ENCODE data around the gene FASTK.

FASTK gene

DNA sequence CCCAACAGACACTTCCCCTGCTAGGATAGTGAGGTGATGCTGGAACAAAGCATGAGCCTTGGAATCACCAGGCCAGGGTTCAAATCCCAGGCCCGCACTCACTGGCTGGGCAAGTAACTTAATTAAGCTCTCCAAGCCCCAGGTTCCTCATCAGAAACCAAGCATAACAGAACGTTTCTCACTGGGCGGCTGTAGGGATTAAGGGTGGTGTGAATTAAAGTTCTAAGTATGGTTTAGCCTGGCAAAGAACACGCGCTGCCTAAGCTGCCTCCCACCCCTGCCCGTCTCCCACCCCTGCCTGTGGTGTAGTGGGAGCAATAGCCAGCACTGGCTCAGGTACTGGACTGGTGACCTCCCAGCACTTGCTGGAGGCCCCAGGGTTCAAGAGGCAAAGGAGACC lies 15.6 kb downstream of the FASTK start:
- DNase-seq: no peak

DNA sequence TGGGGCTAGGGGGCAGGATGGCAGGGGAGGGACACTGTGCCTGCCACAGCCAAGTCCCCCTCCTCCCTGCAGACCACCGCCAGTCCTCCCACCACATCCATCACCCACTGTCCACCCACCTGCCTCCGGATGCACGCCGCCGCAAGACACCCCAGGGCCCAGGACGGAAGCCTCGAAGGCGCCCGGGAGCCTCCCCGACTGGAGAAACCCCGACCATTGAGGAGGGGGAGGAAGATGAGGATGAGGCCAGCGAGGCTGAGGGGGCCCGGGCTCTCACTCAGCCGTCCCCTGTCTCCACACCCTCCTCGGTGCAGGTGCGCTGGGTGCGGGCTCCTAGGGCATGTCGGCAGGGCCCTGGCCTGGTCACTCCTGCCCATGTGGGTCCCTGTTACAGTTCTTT lies 16.2 kb downstream of the FASTK start:
- DNase-seq: no peak

DNA sequence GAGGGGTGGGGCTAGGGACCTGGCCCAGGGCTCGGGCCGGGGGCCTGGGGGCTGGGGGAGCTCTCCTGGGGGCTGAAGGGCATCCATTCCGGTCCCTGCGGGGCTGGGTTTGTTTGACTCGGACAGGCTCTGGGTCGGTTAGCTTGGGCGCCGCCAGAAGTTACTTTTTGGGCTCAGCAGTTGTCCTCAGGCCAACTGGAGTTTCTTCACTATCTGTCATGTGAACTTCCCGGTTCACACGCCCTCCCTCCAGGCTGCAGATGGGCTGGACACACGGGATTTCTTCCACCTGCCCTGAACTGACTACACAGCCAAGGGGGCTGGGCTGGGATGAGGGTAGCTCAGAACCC lies 17.4 kb downstream of the FASTK start:
- DNase-seq: no peak

DNA sequence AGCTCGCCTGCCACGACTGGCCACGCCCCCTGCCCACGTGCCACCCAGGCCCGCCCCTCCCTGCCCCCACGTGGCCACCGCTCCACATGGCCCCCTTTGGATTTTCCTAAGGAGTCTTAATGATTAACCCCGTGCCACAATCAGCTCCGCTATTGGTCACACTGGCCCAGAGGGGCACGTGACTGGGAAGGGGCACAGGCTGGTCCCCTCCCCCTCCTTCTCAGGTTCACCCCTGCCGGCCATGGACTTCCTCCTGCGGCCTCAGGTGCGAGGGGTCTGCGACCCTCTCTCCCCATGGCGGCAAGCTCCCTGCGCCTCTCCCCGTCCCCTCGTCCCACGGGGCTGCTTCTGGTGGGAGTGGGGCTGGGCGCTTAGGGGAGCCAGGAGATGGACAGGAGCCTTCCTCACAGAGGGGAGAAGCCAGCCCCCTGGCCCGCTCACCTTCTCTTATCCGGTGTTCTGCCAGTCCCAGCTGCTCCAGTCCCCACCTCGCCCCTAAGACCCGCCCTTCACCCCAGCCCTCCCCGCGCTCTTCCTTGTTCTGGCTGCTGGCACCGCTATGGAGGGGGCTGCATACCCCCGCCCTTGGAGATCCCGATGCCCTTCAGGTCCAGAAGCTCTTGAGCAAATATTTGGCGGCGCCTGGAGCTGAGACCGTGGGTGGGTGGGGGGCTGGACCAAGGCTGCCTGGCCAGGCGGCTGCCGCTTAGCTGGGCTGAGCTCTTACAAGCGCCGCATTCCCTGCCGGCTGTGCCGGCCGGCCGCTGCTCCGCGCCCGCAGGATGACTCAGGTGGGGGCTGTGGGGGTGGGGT lies 18.0 kb downstream of the FASTK start:
- no peak for DNase-seq

DNA sequence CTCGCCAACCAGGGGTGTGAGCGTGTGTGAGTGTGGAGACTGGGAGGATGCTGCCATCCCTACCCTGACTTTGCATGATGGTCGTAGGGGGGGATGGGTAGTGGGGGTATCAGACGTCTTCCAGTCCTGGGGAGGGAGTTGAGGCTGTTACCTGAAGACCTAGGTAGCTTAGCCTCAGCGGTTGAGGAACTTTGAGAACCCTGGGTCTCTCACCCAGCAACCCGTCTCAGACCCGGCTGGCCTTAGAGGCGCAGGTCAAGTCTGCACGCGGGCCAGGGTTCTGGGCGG lies 18.6 kb downstream of the FASTK start:
- DNase-seq: no peak

DNA sequence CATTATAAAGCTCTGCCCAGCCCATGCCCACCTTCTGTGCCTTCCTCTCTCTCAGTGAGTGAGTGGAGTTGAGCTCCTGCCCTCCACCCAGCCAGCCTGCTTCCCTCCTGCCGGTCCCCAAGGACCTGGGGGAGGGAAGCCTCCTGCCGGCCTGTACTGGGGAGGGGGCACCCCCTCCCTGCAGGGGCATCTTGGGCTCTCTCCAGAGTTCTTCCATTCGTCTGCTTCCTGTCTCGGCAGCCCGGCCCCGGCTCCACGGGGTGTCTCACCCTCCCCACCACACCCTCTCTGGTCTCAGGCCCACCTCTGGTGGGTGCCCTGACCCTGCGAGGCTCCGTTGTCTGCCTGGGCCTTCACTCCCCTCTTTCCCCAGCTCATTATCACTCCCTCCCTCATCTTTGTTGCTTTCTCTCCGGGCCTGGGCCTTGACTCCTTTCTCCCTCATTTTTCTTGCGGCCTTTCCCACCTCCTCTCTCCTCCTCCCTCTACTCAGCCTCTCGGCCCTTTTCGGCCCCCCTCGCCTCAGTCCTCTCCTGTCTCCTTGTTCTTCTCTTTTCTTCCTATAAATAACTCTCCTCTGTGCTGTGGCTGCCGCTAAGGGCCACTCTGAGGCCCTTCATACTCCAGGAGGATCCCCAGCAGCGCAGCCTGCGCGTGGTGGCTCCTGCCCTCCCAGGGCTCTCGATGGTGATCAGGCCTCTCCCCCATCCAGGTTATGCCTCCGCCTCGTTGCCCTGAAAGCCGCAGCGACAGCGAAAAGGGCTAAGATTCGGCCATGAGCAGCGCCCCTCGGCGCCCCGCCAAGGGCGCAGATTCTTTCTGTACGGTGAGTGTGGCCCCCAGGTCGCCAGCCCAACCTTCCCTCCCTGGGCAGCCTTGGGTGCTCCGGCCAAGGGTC lies 19.1 kb downstream of the FASTK start:
- no peak for DNase-seq

DNA sequence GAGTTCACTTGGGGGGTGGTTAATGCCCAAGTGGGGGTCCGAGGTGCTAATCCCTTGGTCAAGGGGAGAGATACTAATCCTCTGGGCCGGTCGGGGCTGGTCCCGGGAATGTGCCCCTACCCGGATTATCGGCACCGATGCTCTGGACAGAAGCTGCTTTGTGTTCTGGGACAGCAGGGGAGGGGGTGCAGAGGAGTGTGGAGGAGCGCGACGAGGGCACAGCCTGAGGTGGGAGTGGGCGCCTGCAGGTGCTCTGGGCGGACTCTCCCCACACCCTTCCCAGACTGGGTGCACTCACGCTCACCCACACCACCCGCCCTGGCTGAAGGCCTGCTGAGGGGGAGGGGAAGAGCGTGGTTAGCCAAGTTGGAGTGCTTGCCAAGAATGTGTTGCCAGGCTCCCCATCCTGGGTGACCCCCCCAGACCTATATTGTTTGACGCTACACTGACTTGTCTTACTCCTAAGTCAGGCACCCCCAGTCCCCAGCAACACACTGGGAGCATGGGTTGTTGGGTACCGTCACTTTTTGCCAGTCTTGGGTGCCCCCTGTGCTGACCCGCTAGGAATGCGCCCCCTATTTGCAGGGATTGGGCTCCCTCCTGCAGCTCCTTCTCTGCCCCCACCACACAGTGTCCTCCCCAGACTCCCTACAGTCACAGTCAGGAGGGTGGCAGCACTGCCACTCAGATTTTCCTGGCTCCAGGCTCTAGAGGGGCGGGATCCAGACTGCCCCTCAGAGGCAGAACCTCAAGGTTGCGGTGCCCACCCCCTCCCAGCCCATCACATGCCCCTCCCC lies 20.0 kb downstream of the FASTK start:
- DNase-seq: no peak

DNA sequence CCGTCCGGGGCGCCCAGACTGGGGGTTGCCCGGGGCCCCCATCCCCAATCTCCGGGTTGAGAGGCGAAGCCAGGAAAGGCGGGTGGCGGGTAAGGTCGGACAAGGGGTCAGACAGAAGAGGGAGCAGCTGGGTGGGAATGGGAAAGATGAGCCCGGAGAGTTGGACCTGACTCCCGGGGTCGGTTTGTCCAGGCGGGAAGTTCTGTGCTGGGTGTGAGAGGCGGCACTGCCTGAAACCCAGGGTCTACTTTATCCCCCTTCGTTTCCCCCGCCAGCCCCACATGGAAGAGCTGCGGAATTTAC lies 20.5 kb downstream of the FASTK start:
- DNase-seq: no peak

DNA sequence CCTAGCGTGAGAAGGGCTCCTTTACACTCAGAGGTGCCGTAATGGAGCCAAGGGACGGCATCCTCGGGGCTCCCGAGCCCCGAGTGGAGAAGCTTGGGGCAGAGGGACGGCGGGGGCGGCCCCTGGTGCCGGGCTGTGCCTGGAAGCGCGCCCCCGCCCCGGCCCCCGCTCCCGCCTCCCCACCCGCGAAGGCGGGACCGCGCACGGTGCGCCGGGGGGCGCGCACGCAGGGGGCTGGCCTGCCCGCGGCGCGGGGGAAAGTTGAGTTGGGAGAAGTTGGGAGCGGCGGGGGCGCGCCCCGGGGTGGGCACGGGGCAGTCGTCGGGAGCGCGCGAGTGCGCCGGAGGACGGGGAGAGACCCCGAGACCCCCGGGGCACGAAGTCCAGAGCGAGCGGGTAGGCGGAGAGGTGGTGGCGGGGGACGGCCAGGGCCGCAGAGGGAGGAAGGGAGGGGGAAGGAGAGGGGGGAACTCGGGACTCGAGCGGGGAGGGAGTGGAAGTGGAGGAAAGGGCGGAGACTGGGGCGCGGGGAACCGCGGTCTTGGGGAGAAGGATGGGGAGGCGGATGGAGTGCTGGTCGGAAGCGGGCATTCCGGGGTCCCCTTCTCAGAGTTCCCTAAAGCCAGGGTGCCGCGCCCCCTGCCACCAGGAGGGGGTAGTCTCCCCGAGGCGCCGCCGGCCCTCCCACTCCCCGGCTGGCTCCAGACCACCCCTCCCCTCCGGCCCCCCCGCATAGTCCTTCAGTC lies 21.1 kb downstream of the FASTK start, which contains the start of gene SLC4A2:
TSS of gene SLC4A2 (plus strand) at position 223 of the 746 bp plus-strand sequence. CDS start 2,399 bp downstream, outside the sequence.
- peak; percentile 69 to 72 for DNase-seq

DNA sequence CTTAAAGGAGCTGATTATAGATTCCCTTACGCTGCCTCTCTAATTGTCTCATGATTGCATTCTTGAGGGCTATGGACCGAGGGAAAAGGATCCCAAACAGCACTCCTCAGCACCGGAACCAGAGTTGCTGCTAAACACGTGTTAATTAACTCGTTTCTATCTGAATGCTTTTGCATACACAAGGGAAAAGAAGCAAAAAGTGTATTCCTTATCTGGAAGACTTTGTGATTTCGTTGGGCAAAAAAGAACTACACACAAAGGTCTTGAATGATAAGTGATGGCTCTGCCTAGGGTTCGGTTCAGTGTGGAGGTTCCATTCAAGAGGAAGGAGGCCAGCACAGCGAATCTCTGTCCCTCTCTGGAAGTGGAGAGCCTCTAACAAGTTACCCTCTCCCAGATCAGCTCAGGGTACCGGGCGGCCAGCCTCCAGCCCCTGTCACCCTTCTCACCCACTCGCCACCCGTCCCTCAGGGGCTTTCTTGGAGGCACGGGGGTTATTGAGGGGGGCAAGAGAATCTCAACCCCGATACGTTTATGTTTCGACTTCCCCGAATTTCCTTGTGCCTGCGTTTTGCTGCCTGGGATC lies 21.7 kb downstream of the FASTK start:
- DNase-seq: peak in 1 of 2 donors; percentile 15

DNA sequence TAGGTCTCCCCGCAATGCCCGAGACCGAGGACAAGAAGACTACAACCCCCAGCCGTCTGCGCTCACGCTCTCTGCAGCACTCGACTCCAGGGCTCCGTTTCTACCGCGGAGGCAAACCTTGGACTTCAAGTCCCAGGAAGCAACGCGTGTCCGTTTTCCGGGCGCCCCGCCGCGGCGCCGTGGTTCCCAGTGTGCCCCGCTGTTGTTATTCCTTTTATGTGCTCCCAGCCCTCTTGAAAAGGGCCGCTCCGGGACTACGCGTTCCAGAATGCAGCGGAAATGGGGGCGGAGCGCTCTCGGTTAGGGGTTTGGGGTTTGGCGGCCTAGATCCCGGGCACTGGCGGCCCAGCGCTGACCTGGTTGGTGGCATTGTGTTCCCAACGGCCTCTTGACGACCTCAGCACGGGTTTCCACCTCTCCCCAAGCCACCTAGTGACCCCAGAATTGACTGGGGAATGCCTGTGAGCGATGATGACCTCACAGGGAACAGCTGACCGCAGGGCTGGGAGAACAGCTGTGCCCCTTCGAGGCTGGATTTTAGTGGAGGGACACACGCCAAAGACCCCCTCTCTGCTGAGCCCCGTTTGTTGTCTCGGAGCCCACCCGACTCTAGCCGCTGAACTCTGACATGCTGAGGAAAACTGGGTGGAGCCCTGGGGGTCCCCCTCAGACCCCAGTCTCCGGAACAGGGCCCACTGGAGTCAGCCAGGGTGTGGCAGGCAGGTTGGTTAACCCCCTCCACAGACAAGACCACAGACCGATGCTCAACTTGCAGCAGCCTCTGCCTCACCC lies 22.4 kb downstream of the FASTK start:
- DNase-seq: peak; percentile 98

DNA sequence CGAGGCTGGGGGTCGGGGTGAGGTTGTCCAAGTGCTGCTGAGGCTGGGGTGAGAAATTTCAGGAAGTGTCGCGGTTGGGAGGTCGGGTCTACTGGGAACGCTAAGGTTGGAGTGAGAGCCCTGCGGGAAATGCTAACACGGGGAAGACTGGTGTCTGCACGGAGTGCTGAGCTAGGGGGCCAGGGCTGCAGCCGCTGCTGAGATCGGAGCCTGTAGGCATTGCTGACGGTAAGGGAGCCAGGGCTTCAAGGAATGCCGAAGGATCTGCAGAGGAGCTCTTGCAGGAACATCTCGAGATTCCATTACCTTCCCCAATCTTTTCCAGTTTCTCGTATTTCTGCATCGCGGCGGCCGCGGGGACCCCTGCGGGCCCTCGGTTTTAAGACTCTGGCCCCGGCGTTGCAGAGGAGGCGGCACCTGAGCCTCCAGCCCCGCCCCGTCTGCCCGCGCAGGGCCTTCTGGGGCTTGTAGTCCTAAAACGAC lies 23.1 kb downstream of the FASTK start, which contains the start of gene CDK5:
TSS of gene CDK5 (minus strand) at position 392 of the 483 bp plus-strand sequence. CDS start at position 343, 49 bp downstream.
- peak in 1 of 2 donors; percentile 9 for DNase-seq

DNA sequence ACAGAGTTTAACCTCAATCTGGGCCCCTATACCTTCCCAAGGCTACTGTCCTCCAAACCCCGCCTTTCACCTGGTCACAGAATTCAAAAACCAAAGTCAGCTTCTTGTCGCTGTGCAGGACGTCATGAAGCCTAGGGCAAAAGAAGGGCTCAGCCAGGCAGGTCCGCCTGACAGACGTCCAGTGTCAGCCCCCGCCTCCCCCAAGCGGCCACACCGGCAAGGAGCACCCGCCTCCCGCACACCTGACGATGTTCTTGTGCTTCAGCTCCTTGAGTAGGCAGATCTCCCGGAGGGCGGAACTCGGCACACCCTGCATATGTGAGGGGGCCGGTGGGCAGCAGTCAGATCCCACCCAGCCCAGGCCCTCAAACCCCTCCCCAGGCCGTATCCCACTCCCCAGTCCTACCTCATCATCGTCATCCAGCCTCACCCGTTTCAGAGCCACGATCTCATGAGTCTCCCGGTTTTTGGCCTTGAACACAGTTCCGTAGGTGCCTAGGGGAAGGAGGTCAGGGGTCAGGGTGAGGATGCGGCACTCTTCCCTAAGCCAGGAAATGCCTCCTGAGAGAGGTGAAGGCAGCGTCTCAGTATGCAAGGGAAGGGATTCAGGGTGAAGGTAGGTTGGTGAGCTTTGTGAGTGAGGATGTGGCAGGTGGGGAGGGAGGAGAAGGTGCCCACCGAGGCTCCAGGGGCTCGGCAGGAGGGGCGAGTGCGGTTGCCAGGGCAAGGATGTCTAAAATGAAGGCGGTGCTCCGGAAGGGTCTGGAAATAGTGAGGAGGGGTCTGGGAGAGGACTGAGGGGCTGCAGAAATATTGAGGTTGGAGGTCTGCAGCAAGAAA lies 23.7 kb downstream of the FASTK start:
- no peak for DNase-seq

DNA sequence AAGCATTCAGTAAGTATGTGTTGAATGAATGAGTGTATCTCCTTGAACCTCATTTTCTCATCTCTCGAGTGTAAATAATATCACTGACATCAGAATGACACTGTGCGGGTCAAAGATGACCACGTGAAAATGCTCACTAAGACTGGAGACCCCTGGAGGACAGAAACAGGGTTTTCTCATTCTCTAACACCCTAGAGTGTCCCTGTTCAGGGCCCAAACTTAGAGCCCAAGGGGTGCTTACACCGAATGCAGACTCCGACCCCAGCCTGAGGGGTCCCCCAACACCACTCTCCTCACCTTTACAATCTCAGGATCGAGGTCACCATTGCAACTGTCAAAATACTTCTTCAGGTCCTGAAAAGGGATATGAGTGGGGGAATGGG lies 24.3 kb downstream of the FASTK start:
- no peak for DNase-seq

DNA sequence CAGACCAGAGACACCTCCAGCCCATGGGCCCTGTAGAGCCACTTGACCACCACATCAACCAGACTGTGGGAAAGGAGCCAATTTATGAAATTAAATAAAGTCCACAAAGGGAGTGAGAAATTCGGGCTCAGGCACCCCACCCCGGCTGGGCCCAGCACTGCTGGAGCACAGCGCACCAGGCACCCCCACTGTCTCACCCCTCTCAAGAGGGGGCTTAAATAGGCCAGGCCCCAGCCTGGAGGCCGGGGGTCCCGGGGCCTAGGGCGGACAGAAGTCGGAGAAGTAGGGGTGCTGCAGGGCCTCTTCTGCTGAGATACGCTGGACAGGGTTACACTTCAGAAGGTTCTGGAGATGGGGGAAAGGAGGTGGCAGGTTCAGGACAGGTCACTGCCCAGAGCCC lies 26.9 kb downstream of the FASTK start:
- DNase-seq: no peak

DNA sequence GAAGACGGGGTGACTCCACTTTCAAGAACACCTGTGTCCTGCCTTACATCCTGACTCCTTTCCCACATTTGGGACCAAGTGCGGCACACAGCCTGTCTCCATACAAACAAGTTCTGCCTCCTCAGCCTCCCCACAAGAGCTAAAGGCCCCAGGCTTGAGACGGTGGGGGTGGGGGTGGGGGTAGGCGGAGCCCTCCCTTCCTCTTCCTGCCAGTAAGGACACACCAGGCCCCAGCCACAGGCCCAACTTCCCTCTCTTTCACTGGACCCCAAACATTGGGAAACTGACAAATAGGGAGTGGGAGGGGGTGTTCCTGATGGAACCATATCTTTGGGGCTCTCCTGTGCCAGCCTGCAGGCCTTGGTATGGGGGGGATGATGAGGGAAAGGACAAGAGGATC lies 27.5 kb downstream of the FASTK start:
- no peak for DNase-seq

DNA sequence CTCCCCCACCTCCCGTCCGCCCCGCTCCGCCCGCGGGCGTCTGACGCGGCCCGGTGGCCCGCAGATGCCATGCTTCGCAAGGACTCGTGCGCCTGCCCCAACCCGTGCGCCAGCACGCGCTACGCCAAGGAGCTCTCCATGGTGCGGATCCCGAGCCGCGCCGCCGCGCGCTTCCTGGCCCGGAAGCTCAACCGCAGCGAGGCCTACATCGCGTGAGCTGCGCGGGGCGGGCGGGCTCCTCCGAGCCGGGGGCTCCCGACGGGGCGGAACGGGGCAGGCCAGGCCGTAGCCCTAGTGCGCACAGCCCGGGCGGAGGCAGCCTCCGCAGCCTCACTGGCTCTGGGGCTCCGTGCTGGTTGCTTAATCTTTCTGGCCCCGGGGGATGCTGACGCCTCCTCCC lies 29.5 kb downstream of the FASTK start:
- peak; percentile 44 to 56 for DNase-seq

DNA sequence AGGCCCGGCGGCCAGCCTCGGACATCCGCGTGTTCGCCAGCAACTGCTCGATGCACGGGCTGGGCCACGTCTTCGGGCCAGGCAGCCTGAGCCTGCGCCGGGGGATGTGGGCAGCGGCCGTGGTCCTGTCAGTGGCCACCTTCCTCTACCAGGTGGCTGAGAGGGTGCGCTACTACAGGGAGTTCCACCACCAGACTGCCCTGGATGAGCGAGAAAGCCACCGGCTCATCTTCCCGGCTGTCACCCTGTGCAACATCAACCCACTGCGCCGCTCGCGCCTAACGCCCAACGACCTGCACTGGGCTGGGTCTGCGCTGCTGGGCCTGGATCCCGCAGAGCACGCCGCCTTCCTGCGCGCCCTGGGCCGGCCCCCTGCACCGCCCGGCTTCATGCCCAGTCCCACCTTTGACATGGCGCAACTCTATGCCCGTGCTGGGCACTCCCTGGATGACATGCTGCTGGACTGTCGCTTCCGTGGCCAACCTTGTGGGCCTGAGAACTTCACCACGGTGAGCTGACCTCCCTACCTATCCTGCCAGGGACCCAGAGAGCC lies 31.6 kb downstream of the FASTK start:
- no peak for DNase-seq

DNA sequence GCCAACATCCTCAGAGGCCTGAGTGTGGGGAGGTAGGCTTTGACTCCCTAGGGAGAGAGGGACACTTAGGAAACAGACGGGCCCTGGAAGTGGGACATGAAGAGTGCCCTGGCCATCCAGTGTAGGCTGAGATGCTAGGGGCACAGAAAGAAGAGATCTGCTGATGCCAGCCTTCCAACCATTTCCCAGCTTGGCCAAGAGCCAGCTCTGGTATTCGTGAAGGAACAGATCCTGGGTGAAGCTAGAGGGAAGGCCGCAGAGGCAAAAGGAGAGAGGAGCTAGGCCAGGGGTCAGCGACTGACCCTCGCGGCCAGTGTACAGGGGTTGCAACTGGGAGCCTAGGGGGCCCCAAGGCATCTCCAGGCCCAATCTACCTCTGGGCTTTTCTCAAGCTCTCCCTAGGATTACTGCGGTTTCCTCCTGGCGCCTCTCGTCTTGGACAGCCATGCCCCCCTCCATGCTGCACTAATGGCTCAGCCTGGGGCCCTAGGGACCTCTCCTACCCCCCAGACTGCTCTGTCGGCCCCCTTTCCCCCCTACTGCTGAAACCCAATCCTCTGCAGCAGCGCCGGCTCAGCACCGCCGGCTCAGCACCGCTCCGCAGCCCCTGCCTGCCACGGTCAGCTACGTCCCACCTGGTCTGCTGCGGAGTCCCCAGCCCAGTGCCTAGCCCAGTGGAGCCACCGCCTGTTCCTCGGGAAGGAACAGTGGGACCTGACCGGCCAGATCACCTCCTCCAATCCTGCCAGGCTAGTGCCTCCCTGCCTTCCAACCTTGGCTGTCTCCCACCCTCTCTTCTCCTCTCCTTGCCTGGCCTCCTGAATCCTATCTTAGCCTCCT lies 32.4 kb downstream of the FASTK start, which contains the start of gene ASIC3:
TSS of gene ASIC3 (plus strand) at position 556 of the 840 bp plus-strand sequence. CDS start 355 bp downstream, outside the sequence.
- no peak for DNase-seq
